ENCODE results near the gene GRIK4. TPM values are rescaled to one million over a fixed set of nuclear protein-coding genes. Genes with fewer than 3 reads are reported as not detected.

GRIK4 gene
- total and polyA plus RNA-seq, 2 of the 4 experiments (the other 2 are of a cell fraction) = 0.18 to 0.38 TPM

DNA sequence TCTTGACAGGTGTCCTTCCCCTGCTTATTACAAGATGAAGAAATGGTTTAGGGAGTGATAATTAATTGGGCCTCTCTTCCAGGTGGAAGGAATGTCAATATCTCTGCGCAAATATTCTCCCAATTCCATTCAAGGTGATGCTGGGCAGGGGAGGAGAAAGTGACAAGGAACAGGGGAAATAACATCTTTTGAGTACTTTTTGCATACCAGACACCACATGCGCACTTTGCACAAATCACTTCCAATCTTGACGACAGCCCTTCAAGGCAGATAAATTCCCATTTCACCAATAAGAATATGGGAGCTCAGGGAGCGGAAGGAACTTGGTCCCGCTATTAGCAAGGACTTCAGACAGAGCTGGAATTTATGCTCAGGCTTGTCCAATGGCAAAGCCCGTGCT lies 367.2 kb downstream of the GRIK4 start:
- Histone ChIP-seq H2BK20ac (ENCODE audit: low read depth, low read length) (no peak overlapping the region), H3K27me3 (ENCODE audit: control insufficient read depth, insufficient read depth, low read length) (peaks cover 16% of the 10 kb centered on the region; the same call in 1 of the 2 replicates), H4K20me1 (ENCODE audit: insufficient read depth, low read length) (no peaks in the 10 kb centered on the region), H3K23ac (ENCODE audit: low read depth, low read length) (no peak overlapping the region), H3K4me2 (ENCODE audit: low read depth, low read length) (no peak overlapping the region), H4K8ac (ENCODE audit: low read depth in 2 of 2, low read length in 2 of 2) (no peak overlapping the region), H4K91ac (ENCODE audit: insufficient read depth, low read depth, low read length) (no peak overlapping the region), H2AK5ac (ENCODE audit: low read depth, low read length) (no peak overlapping the region), H3K4me1 (ENCODE audit: control insufficient read depth, insufficient read depth, low read length) (no peaks in the 10 kb centered on the region), H3K27ac (ENCODE audit: insufficient read depth, low read length) (no peak overlapping the region), H2BK5ac (ENCODE audit: low read depth, low read length, poor library complexity, severe bottlenecking) (no peak overlapping the region), H3K56ac (ENCODE audit: extremely low read depth, insufficient read depth, low read length) (no peak overlapping the region), H3K14ac (replicated peaks; ENCODE audit: low read depth, low read length) (no peak overlapping the region), H2AFZ (replicated peaks; ENCODE audit: low read length, poor library complexity) (no peak overlapping the region), H3K9me1 (ENCODE audit: insufficient read depth, low read length) (no peaks in the 10 kb centered on the region), H2BK120ac (ENCODE audit: low read depth, low read length) (no peak overlapping the region), H3K79me1 (ENCODE audit: low read depth in 1 of 2, low read length in 2 of 2) (no peaks in the 10 kb centered on the region), H3K4ac (ENCODE audit: low read depth, low read length) (no peak overlapping the region), H3K4me3 (ENCODE audit: insufficient read depth, low read depth, low read length) (no peak overlapping the region), H3K9me3 (ENCODE audit: control insufficient read depth, insufficient read depth, low read length) (no peaks in the 10 kb centered on the region), H2AK9ac (replicated peaks; ENCODE audit: low read depth, low read length, poor library complexity) (no peak overlapping the region), H3K9ac (ENCODE audit: low read depth, low read length) (no peak overlapping the region), H2BK15ac (ENCODE audit: low read depth, low read length) (no peak overlapping the region), H4K5ac (ENCODE audit: low read depth, low read length) (no peak overlapping the region), H3K36me3 (ENCODE audit: control insufficient read depth, insufficient read depth, low read length) (no peaks in the 10 kb centered on the region), H3K18ac (ENCODE audit: low read depth, low read length) (no peak overlapping the region)
- no TSS peak for BruUV-seq (replicated peaks)
- intact Hi-C loops (cut with micrococcal nuclease) (no loop called here), in situ Hi-C loops (cut with MboI; ENCODE audit: low sequenced_read_pairs) (no loop called here), dilution Hi-C loops (cut with HindIII; ENCODE audit: low sequenced_read_pairs, unreplicated experiment) (no loop called here)
- TF ChIP-seq NFE2L2 (IDR thresholded peaks at IDR 0.05; ENCODE audit: low read depth, low read length) = no peak
- no peak for TF ChIP-seq FOS (IDR thresholded peaks at IDR 0.05; ENCODE audit: low read depth, low read length)
- TF ChIP-seq CEBPB (IDR thresholded peaks at IDR 0.05; ENCODE audit: low read depth, low read length) = no peak
- TF ChIP-seq, protein P1, sequence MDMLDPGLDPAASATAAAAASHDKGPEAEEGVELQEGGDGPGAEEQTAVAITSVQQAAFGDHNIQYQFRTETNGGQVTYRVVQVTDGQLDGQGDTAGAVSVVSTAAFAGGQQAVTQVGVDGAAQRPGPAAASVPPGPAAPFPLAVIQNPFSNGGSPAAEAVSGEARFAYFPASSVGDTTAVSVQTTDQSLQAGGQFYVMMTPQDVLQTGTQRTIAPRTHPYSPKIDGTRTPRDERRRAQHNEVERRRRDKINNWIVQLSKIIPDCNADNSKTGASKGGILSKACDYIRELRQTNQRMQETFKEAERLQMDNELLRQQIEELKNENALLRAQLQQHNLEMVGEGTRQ (IDR thresholded peaks at IDR 0.05; ENCODE audit: low read depth, low read length) = no peak
- no peak for TF ChIP-seq RFX5 (IDR thresholded peaks at IDR 0.05; ENCODE audit: low read depth, low read length)
- no peak for TF ChIP-seq MAFK (IDR thresholded peaks at IDR 0.05; ENCODE audit: low read depth, low read length)
- TF ChIP-seq MAZ (IDR thresholded peaks at IDR 0.05; ENCODE audit: borderline replicate concordance, low read depth, low read length) = no peak
- TF ChIP-seq SMC3 (IDR thresholded peaks at IDR 0.05; ENCODE audit: low read depth, low read length) = no peak
- TF ChIP-seq, protein P2, sequence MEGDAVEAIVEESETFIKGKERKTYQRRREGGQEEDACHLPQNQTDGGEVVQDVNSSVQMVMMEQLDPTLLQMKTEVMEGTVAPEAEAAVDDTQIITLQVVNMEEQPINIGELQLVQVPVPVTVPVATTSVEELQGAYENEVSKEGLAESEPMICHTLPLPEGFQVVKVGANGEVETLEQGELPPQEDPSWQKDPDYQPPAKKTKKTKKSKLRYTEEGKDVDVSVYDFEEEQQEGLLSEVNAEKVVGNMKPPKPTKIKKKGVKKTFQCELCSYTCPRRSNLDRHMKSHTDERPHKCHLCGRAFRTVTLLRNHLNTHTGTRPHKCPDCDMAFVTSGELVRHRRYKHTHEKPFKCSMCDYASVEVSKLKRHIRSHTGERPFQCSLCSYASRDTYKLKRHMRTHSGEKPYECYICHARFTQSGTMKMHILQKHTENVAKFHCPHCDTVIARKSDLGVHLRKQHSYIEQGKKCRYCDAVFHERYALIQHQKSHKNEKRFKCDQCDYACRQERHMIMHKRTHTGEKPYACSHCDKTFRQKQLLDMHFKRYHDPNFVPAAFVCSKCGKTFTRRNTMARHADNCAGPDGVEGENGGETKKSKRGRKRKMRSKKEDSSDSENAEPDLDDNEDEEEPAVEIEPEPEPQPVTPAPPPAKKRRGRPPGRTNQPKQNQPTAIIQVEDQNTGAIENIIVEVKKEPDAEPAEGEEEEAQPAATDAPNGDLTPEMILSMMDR (conservative IDR thresholded peaks at IDR 0.05; ENCODE audit: low read depth, low read length) = no peak
- TF ChIP-seq BHLHE40 (IDR thresholded peaks at IDR 0.05; ENCODE audit: low read depth, low read length) = no peak
- no peak for TF ChIP-seq POLR2A (IDR thresholded peaks at IDR 0.05; ENCODE audit: low read depth, low read length)
- no peak for TF ChIP-seq CHD1 (IDR thresholded peaks at IDR 0.05; ENCODE audit: low read depth, low read length)
- no peak for TF ChIP-seq RAD21 (IDR thresholded peaks at IDR 0.05; ENCODE audit: low read length)
- ChIA-PET POLR2A (ENCODE audit: unreplicated experiment) (no interaction called here), CTCF (no interaction called here)
- ATAC-seq (ENCODE audit: low read depth) (no peak), DNase-seq (no peak)
- WGBS, 2 experiments (ENCODE audit: extremely low coverage in 2 of 2, insufficient read length in 1 of 2) = 100% methylated on average over 1 of the region's 6 CpGs; no CpG with 5 or more reads in 1 of the 2 experiments
